NCI-H1417 (cell line): Measurements from ENCODE around the gene C6orf120.
"Not testable (repeated sequence)": the region's sequence is repeated elsewhere in the genome, so short reads cannot be mapped to it uniquely, and the experiment has no call there.

Experiments used
- DNase-seq, 3 experiments: peaks; one replicate each; lab custom pipeline; 2025; lab: John Stamatoyannopoulos, UW

C6orf120 gene

DNA sequence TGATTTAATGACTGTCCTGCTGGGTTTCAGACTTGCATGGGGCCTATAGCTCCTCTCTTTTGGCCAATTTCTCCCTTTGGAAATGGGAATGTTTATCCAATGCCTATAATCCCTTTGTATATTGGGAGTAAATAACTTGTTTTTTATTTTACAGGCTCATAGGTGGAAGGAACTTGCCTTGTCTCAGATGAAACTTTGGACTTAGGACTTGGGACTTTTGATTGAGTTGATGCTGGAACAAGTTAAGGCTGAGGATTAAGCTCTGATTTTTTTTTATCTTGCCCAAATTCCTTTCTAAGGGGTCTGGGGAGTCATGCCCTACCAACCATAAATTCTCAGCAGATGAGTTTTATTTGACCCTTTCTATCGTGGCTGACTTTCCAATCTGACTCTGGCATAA lies 23.6 kb upstream of the C6orf120 start:
- no peak for DNase-seq

DNA sequence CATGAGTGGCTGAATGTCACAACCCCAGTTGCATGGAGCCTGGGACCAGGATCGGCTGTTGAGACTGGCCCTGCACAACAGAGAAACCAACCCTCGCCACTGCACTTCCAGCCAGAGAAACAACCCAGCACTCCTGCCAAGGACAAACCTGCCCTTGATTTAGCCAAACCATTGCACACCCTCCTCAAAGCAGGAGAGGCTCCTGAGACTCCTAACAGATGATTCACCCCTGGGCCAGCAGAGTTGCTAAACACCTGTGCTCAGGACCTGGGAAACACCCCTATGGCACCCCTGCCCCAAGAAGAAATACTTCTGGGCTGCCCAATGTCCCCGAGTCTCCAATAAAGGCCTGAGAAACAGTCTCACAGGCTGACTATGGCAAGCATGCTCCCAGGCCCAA lies 17.9 kb upstream of the C6orf120 start:
- DNase-seq, result no peak

DNA sequence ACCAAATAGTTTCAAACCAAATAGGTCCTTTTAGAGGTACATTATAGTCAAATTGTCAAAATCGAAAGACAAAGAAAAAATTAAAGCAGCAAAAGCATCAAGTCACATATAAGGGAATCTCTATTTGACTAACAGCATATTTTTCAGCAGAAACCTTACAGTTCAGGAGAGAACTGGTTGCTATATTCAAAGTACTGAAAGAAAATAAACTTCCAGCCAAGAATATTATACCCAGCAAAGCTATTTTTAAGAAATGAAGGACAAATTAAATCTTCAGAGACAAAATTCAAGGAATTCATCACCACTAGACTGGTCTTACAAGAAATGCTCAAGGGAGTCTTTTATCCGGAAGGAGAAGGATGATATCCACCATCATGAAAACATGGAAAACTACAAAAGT lies 16.1 kb upstream of the C6orf120 start:
- DNase-seq, result no peak

DNA sequence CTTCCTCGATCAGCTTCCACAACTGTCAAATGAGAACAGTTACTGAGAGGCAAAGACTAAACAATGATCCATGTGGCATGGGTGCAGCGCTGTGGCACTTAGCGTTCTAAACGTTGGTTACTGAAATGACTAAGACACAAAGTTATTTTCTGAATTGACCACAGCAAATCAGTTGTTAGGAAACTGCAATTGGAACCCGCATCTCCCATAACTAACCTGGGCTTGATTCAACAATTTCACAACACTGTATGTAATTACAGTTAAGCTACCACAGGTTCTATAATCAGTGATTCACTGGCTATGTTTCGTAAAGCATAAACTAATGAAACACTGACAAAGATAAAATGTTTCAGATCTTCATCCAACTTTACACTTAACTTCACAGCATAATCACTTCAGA lies 12.6 kb upstream of the C6orf120 start:
- no peak for DNase-seq

DNA sequence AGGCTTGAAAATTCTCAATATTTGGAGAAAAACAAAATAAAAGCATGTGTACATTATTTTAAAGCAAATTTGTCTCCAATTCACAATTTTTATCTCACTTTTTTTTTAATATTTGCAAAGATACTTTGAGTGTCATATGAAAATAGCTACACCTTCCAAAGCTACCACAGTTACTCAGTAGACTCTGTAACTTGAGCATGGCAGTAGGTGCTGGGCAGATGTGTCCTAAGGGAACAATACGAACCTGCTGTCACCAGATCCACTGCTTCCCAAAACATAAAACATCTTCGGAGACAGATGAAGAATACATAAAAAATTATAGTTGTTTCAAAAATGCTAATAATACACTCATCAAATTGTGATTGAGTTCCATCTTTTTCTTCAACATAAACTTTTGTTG lies 10.7 kb upstream of the C6orf120 start:
- DNase-seq, result no peak

DNA sequence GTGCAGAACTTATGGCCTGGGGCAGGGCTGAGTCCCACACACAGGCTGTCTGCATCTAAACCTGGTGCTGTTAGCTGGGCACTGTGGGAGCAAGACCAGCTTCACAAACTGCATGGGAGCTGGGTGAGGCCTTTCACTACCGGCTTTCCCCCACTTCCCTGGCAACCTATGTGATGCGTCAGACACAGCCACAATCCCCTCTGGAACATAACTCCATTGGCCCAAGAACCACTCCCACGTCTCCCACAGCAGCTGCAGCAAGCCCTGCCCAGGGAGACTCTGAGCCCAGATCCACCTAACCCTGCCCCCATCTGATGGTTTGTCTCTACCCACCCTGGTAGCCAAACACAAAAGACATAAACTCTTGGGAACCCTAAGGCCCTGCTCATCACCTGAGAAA lies 9.4 kb upstream of the C6orf120 start:
- DNase-seq, result no peak

DNA sequence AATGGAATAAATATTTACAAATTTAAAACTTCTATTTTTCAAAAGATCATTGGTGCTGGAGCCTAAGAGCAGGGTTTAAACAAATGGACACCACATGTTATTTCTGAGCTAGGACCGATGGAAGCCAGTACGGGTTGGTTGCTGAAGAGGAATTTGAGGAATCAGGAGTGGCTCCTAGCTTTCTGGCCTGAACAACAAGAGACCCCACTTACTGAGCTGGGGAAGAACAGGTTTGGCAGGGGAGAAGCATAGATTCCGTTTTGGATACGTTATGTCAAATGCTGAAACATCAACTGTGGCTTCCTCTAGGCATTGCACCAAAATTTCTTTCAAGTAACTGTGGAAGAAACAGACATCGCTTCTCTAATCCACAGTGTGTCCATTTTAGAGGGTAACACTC lies 6.8 kb upstream of the C6orf120 start:
- no peak for DNase-seq

DNA sequence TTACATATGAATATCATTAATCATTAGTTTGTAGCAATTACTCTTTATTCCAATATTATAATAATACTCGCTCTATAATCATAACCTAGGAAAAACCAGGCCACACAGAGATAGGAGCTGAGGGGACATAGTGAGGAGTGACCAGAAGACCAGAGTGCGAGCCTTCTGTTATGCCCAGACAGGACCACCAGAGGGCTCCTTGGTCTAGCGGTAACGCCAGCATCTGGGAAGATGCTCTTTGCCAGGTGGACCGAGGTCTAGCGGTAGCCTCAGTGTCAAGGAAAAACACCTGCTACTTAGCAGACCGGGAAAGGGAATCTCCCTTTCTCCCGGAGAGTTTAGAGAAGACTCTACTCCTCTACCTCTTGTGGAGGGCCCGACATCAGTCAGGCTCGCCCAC lies 4.8 kb upstream of the C6orf120 start:
- DNase-seq, result not testable (repeated sequence)

DNA sequence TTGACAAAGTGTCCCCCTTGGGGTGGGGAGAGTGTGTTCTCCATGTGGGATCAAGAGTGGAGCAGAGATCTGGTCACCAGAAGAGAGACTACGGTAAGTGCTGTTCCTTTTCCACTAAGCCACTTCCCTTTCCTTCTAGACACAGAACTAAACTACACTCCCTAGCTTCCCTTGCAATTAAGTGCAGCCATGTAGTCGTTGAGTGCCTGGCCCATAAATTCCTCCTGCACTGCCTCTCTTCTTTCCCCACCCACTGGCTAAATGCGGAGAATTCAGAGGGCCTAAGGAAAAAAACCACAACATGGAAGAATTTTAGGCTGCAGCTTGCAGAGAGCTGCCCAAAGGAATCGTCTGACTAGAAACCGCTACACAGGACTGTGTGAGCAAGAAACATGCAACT lies 1.6 kb upstream of the C6orf120 start:
- peak in 1 of 3 experiments; percentile 31 for DNase-seq

DNA sequence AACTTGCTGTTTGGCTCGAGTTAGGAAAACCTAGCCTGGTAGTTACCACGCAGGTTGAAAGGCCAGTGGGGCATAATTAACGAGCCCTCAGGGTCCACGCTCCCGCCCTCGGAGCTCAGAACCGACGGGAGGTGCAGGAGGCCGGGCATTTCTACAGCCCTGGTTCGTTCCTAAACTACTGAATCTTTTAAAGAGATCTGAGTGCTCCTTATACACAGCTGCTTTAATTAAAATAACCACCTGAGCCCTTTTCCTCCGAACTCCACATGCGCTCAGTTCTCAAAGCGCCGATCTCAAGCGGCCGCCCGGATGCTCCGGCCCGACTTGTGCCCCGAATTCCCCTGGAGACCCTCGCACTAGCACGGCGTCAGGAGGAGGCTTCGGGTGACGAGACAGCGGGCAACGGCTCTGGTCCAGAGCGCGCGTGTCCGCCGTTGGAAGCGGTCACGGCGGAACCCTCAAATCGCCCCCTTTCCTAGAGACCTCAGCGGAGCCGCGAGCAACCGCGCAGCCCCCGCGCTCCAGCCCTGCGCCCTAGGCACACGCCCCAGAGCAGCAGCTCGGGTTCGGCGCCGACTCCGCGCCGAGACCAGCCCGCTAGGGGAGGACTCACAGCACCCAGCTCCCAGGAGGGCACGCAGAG lies 494 bp upstream of the C6orf120 start:
- peak; percentile 31 to 83 (median 71) for DNase-seq

DNA sequence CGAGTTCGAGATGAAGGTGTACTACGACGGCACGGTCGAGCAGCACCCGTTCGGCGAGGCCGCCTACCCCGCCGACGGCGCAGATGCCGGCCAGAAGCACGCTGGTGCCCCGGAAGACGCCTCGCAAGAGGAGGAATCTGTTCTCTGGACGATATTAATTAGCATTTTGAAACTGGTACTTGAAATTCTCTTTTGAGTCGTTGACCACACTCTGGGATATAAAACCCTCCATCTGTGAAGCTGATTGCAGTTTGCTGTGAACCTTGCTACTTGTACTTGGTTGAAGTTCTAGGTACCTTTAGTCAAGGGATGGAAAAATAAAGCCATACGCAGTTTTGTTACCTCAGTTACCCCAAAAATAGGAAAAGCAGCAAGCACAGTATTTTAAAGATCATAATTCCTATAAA lies 917 bp downstream of the C6orf120 start:
- no peak for DNase-seq

DNA sequence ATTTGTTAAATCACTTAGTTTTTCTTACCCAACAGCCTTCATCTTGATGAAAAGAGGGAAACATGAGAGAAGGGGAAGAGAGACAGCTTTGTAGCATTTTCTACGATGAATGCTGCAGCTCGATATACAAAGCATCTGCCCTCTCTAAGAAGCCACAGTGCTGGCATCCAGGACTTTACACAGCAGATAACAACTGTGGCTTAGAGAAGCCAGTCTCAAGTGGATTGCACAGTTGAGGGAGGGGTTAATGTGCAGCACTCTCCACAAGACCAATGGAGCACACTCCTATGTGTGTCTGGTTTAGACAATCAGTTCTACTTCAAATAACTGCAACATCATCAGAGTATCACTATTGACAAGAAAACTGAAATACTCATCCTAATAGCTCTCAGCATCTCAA lies 5.8 kb downstream of the C6orf120 start:
- no peak for DNase-seq

DNA sequence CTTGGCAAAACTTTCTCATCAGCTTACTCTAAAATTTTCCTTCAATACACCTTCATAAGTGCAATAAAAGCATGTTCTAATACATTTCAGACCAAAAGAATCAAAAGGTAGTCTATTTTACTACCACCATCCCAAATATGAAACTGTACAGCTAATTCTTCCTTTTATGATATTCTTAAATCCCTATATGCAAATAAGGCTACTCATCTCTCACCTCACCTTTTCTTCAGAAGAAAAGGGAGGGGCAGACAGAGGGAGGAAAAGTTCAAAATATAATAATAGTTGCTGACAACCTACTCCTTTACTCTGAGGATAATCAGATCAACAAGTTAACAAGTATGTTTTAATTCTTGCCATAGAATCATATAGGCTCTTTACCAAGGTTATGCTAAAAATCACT lies 7.4 kb downstream of the C6orf120 start:
- DNase-seq, result no peak

DNA sequence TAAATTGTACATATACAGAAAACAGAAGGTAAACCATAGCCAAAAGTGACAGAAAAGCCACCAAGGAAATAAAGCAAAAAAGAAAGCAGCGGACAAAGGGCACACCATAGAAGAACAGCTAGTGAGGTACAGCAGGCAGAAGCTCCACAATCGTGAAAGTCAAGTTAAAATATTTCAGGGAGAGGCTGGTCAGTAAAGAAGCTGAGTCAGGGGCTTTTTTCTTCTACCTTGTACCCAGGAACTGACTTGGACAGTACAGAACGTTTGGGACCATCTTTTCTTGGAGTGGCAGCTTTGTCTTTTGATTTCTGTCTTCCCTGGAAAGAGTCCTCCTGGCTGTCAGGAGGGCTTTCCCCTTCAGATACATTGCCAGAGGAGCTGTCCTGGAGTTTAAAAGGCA lies 8.1 kb downstream of the C6orf120 start:
- DNase-seq, result no peak

DNA sequence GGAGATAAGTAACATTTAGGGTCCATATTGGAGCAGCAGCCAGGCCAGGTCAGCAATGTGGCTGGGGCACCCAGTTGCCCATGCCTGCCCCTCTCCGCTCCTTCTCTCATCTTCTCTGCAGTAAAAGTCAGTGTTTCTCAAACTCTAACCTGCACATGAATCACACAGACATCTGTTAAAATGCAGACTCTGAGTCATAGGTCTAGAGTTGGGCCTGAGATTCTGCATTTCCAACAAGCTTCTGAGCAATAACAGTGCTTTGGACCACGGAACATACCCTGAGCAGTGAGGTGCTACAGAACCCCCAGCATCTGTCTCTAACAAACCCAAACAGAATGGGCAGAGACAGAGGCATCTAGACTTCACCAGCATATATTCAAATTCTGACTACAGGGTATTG lies 12.3 kb downstream of the C6orf120 start:
- no peak for DNase-seq

DNA sequence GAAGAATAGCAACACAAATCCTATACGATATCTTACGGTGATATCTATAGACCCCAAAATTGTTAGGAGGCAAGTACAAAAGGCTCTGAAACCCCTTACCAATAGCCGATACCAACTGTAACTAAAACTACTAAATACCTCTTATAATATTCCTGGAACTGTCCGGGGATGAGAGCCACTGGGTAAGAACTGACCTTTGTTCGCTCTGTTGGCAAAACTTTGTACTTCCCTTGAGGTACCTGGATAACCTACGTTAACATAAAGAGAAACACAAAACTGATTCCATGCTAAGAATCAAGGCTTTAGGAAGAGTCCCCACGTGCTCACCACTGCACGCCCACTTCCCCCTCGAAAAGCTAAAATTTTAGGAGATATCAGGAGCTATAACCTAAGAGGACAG lies 12.7 kb downstream of the C6orf120 start:
- no peak for DNase-seq

DNA sequence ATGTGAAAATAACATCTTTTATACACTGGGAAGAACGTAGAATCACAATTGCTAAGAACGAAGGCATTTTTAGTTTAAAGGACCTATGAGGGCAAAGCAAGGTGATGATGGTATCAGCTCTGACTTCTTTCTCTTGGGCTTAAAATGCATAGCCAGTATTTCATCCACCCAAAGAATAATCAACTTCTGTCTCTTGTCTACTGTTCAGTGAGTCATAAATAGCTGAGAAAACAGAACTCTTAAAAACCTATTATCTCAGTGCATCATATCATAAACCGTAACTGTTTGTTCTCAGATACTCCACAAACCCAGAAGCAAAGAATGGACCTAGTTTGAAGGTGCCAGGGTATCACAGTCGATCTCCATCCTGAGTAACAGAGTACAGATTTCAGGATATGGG lies 17.2 kb downstream of the C6orf120 start:
- no peak for DNase-seq

DNA sequence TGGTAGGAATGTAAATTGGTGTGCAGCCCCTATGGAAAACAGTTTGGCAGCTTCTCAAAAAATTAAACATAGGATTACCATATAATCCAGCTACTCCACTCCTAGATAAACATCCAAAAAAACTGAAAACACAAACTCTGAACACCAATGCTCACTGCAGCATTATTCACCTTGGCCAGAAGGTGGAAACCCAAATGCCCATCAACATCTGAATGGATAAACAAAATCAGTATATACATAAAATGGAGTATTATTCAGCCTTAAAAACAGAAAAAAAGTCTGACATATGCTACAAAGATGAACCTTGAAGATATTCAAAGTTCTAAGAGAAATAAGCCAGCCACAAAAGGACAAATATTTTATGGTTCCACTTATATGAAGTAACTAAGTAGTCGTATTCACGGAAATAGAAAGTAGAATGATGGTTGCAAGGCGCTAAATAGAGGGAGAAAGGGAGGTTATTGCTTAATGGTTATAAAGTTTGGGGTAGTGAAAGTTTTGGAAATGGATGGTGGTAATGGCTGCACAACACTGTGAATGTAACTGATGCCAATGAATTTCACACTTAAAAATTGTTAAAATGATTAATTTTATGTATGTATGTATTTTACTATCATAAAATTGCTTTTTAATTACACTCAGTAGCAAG lies 18.4 kb downstream of the C6orf120 start:
- DNase-seq, result no peak

DNA sequence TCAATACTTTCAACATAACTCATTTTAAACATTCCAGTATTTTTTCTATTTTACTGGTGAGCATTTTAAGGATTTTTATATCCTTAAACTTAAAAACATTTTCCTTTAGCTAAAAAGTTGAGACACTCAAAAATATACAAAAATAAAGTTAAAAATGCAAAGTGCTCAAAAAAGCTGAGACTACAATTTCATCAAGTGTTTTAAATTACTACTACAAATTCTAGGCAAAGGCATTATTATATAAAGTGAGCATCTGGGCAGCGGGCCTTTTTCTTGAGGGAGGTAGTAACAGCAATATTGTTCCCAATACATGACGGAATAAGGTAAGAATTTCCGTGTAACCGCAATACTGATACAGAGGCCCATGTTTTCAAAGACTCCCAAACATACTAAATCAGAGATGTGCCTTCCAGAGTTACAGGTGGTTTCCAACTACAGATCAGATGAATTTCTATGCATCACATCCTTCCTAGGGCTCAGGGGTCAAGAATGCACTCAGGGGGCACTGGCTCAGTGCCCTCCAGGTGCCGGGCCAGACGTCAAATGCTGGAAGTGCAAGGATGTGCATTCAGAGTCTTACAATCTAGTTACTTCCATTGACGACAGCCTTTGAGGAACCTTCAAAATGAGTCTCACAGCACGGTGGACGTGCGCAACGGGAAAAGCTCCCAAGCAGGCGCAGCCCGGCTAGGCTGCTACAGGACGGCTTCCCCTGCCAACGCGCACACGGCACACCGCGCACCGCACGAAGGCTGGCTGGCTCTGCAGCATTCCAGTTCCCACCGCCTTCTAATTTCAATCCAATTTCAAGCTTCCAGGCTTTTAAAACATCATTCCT lies 20.7 kb downstream of the C6orf120 start:
- DNase-seq, result peak; percentile 23 to 70 (median 43)

DNA sequence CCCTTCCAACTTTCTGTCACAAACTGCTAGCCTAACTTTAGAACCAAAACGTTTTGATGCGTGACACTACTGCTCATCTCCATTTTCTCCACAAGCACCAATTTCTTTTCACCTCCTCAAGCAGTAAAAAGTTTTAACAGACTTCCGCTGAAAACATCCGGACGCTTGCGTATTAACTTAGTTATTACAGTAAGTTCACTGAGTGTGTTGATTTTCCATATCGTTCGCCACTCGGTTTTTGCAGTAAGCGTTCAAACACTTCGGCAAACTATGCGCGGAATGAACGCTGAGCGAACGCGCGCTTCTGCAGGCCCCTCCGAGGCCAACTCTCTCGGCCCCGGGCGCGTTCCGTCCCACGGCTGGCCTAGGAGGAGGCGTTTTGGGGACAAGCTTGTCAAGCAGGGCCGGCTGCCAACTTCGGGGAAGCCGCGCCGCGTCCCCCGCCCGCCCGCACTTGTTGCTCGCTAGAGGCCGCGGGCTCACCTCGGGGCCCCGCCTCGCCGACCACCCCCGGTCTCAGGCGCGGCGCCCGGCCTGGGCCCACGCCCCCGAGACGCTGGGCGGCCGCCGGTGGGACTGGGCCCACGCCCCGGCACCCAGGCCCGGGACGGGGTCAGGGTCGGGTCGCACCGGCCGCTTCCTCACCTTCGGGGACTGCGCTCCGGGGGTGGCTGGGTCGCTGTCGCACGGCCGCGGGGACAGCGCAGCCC lies 21.4 kb downstream of the C6orf120 start:
- DNase-seq, result peak; percentile 40 to 73 (median 70)

DNA sequence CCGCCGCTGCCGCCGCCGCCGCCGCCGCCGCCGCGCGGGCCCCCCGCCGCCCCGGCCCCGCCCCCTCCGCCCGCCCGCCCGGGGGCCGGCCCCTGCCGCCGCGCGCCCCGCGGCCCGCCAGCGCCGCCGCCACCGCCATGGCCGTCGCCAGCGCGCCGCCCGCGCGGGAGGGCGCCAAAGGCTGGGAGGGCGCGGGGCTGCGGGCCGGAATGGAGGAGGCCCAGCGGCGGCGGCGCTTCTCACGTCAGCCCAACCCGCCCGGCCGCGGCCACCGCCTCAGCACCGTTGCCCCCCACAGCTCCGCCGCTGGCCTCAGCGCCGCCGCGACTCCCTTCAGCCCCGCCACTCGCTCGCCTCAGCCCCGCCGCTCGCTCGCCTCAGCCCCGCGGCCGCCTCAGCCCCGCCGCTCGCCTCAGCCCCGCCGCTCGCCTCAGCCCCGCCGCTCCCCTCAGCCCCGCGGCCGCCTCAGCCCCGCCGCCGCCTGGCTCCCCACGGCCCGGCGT lies 22.1 kb downstream of the C6orf120 start:
- peak in 2 of 3 experiments; percentile 53 to 81 for DNase-seq

DNA sequence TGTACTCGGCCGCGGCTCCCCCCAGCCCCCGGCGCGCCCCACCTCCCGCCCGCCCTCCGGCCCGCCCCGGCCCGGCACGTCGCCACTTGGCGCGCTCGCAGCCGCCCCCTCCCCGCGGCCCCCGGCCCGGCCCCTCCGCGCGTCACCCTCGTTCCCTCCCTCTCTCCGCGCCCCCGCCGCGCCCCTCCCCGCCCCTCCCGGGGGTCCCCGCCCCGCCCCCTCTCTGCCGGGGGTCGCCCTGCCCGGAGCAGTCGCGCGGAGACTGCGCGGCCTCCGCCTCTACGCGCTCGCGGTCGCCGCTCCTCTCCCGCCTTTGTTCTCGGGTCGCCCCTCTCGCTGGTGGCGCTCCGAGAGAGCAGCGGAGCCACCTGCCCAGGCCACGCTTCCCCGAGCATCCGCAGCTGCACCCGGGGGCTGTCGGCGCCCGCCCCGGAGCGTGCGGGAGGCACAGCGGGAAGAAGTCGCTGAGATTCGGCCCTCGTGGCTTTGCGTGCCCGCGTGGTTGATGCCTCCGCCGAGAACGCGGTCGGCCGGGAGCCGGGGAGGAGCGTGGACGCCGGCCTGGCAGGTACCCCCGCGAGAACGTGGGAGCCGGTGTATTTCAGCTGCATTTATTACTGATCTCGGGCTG lies 22.7 kb downstream of the C6orf120 start, which contains the start of gene PHF10:
PHF10 (minus strand) TSS at position 7 of the 631 bp plus-strand sequence. CDS start 569 bp downstream, outside the sequence.
- peak; percentile 67 to 98 (median 92) for DNase-seq
